HG03439 (cell line): ENCODE measurements around the gene CNTN5.

Source experiments
- ATAC-seq: cut with Tn5 transposase; IDR thresholded peaks from one replicate; pipeline ENCODE4 v1.9.1; 2021; ENCODE audit warnings: mild to moderate bottlenecking, moderate library complexity; ENCODE audit not compliant: unreplicated experiment

CNTN5 gene

DNA sequence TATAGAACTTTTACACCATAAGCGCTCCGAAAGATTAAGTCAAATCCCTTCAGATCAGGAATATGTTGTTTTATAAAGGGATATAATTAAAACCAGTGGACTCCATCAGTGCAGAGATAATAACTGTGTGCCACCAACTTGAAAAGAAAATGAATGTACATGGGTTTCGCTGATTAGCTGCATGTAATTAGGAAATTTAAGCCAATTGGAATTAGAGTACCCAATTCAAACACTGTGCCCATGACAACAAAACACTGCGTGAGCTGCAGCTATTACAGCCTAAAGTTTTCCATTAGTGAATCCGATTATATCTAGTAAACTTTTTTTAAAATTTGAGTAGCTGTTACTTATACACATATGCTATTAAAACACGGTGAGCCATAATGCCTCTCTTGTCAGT, 1274.0 kb downstream of the CNTN5 start:
- ATAC-seq: no peak

- no peak for ATAC-seq
Observed at GRCh38 chr11:100296051-100296679, 1275.4 kb downstream of the CNTN5 start.

DNA sequence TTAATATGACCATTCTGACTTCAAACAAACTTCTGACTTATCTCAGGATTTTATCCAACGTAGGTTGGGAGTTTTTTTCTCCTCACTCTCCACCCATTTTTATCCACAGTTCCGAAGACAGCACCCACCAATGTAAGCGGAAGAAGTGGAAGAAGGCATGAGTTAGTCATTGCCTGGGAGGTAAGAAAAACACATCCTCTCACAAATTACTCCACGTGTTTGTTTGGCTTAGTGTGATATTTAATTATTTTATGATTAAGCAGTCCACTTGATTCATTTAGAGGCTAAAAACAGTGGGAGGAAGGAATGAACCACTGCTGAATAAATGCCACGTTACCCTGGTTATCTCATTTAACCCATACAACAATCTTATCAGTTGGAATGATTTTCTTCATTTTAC, 1276.8 kb downstream of the CNTN5 start:
- ATAC-seq: no peak

GRCh38 chr11:100302824-100303223, 1282.1 kb downstream of the CNTN5 start:
- no peak for ATAC-seq

DNA sequence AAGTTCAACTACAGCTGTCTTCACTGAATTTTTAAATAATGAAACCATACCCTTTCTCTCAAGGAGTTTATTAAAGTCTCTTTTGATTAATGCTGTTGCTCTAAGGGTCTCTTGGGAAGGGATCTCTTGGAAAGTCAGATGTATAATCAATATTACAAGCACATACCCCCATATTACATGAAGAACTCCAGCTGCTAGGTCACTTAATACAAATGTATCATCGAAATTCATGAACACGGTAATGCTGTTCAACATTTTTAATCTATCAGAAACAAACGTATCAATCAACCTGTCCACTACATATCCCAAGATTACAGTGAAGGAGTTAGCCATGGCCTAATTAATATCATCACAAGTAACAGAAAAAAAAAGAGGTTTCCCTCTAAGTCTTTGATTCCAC, 1283.1 kb downstream of the CNTN5 start:
- ATAC-seq: no peak

GRCh38 chr11:100308202-100308601, 1287.5 kb downstream of the CNTN5 start:
- no peak for ATAC-seq

- no peak for ATAC-seq
Observed at GRCh38 chr11:100315946-100316345, 1295.2 kb downstream of the CNTN5 start.

DNA sequence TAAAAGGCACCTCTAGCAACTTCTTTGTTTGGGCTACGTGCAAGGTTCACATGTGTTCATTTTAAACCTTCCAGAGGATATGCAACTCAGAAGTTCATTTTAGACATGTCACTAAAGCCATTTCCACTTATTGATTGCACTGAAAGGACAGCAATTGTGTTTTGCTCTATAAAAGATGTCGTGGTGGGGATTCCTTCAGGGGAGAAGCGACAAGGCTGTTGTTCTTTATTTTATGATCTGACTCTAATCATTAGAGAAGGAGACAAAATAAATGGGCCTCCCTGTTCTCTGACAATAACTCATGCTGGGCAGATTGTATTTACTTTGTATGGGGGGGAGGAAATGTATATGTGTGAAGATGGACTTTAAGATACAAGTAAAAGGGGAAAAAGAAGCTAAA, 1296.2 kb downstream of the CNTN5 start:
- ATAC-seq: no peak

DNA sequence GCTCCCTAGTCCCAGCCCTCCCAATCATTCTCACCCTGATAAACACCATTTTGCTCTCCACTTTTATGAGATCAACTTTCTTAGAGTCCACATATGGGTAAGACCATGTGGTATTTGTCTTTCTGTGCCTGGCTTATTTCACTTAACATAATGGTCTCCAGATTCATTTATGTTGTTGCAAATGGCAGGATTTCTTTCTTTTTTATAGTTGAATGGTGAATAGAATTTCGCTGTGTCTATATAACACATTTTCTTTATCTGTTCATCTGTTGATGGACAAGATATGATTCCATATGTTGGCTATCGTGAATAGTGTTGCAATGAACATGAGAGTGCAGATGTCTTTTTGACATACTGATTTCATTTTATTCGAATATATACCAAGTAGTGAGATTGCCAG, 1298.9 kb downstream of the CNTN5 start:
- no peak for ATAC-seq

DNA sequence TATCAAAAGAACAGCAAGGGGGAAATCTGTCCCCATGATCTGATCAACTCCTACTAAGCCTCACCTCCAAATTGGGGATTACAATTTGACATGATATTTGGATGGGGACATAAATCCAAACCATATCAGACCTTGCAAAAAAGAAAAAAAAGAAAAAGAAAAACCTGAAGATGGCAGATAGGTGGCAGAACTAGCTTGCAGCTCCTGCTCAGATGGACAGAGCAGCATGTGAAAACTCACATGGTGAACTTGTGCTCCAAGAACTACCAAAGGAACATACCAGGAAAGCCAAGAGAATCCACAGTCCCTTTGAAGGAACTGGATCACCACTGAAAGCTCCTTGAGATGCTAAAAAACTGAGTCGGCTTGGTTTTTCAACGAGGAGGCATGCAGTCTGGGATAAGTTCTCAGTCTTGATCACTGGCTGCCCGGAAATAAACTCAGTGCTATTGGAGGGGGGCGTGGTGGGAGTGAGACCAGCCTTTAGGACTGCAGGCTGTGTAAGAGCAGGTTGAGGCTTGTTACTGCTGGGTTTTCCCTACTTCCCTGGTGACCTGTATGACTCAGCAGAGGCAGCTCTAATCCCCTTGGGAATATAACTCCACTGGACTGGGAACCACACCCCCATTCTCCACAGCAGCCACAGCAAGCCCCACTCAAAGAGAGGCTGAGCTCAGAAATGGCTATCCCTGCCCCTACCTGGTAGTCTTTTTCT, 1308.0 kb downstream of the CNTN5 start:
- no peak for ATAC-seq

- no peak for ATAC-seq
Observed at GRCh38 chr11:100329352-100329751, 1308.6 kb downstream of the CNTN5 start.

- no peak for ATAC-seq
Observed at GRCh38 chr11:100336873-100337272, 1316.1 kb downstream of the CNTN5 start.

DNA sequence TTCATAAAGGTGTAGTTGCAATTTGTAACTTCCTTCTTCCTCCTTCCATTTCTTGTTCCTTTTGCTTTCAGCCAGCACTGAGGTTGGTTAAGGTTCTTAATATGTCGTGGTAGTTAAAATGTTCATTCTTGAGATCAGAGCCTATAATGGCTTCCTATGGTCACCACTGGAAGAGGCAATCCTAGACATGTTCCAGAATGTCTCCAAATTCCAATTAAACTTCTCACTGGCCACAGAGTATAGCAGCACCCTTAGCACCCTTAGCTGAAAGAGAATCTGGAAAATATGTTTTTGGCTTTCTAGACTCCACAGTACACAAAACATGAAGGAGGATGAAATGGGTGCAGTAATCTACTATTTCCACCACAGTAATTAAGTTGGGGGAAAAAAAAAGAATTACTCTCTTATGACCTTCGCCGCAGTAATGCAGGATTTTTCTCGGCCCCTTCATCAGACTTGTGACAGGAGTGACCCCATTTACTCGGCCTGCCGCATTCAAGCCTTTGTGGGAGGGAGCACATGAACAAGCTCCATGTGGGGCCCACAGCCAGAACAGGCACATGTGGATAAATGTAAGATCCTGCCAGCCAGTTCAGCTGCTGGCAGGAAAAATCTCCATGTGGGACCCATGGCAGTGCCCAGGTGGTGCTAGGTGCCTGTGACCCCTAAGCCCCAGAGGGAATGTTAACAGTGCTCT, 1317.5 kb downstream of the CNTN5 start:
- ATAC-seq: no peak

DNA sequence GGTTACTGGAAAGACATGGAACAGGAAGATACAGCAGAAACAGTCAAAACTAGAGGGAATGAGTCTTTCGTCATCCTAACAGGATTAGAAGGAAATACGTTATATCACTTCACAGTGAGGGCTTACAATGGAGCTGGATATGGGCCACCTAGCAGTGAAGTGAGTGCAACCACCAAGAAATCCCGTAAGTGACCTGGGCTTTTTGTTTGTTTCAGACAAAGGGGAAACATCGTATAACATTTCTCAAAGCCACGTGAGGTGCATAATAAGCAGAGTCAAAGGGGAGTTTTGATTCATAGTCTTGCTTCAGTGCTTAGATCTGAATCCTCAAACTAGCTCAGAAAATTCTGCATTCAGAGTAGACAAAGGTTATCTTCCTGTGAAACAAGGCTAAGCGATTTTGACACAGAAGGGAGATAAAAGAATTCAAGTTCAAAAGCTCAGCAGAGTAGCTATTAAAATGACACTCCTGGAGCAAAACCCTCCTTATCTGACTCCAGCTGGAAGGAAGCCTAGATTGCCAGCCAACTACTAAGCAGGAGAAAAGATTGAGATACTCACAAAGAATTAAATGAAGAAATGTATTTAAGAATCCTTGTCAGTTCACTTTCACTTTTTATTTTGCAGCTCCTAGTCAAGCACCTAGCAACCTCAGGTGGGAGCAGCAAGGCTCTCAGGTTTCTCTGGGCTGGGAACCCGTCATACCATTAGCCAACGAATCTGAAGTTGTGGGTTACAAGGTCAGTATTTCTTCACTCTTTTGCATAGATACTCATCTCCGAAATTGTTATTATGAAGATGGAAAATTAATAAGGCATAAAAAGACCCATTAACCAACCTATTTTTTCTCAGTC, 1319.9 kb downstream of the CNTN5 start:
- ATAC-seq: no peak

DNA sequence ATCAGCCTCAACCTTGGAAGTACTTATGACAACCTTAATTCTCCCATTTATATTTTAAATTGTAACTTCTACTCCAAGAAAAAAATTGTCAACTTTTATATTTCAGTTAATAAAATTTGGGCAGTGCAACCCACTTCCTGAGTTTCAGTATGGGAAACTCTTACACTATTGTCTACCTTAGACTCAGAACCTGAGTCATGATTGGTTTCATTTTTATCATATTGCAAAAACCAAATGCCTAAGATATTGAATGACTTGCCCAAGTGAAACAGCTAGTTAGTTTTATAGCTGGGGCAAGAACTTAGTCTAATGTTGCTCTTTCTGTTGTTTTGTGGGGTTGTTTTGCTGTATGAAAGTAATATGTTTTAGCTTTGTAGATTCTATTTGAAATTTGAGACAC, 1332.3 kb downstream of the CNTN5 start:
- no peak for ATAC-seq

GRCh38 chr11:100354736-100355135, 1334.0 kb downstream of the CNTN5 start:
- ATAC-seq: no peak

DNA sequence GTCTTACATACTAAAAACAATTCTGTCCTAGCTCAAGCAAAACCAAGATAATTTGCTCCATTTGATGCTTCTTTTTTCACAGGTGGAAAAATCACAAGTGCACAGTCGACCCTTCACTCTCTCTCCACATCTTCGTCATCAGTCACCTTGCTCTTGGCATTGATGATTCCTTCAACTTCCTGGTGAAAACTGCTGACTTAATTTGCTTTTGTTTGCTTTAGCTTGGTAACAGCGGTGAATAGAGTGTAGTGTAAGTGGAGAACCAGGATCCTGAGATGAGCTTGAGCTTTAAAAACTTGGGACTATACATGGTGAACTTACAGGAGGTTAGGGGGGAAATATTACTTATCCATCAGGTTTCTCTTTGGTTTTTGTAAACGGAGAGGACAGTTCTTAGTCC, 1335.3 kb downstream of the CNTN5 start:
- no peak for ATAC-seq

GRCh38 chr11:100359281-100359680, 1338.5 kb downstream of the CNTN5 start:
- no peak for ATAC-seq

GRCh38 chr11:100367892-100368291, 1347.1 kb downstream of the CNTN5 start:
- no peak for ATAC-seq

DNA sequence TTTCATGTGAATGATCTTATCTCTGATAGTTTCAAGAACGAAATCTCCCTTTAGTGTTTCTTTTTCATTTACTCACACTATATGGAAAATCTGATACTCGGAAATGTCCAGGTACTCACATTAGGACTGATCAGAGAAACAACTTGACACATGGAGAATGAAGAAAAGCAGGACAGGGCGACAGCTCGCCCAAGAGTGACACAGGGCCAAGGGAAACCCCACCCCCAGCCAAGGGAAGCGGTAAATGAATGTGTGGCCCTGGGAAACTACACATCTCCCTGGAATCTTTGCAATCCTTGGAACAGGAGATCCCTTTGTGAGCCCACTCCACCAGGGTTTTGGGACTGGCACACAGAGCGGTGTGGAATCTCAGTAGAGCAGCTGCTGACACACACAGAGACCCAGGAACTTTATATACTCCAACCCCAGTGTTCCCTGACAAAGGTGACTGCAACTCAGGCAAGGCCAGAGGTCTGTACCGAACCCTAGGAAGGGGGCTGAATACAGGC, 1362.7 kb downstream of the CNTN5 start:
- ATAC-seq: no peak

DNA sequence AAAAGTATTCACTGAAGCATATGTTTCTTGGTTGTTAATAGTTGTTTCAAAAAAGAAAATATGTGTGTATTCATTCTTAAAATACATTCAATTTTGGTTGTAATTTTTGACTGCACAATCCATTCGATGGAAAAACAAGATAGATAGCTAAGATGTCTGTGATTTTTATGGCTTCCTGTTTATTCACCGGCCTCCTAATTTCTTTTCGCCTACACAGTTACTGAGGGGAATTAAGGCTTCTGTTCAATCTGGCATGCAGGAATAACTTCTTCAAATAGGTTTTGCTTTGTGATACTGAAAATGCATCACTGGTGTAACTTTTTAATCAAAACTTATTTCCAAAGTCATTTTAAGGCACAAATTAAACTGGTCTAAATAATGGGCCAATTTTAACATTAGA, 1375.5 kb downstream of the CNTN5 start:
- no peak for ATAC-seq
